ENCODE data around the gene DEK.

DEK gene

GRCh38 chr6:18253635-18254034 is 10.7 kb downstream of the DEK start:
- Histone ChIP-seq H3K27ac (replicated peaks) (no peak overlapping the region), H3K4me3 (replicated peaks; ENCODE audit: insufficient read depth, low read length) (no peak overlapping the region)

GRCh38 chr6:18249271-18249670 is 15.1 kb downstream of the DEK start:
- no peaks in the 10 kb centered on the region for H3K27me3 ChIP-seq (ENCODE audit: insufficient read depth, poor library complexity, severe bottlenecking)
- H3K27ac ChIP-seq (replicated peaks): no peak overlapping the region
- no peak overlapping the region for H3K4me3 ChIP-seq (replicated peaks; ENCODE audit: insufficient read depth, low read length)
- TF ChIP-seq POLR2AphosphoS5 (IDR thresholded peaks at IDR 0.05; ENCODE audit: low read depth) (no peak), GABPA (IDR thresholded peaks at IDR 0.05; ENCODE audit: low read depth) (no peak), REST (IDR thresholded peaks at IDR 0.05; ENCODE audit: insufficient replicate concordance, low read depth) (no peak), CTCF (IDR thresholded peaks at IDR 0.05; ENCODE audit: insufficient read depth, low read length) (no peak), SPI1 (IDR thresholded peaks at IDR 0.05; ENCODE audit: borderline replicate concordance, low read depth) (no peak)
- DNase-seq (ENCODE audit: low read depth in 1 of 2, low spot score in 1 of 2): no peak

More at GRCh38 chr6:18253635-18254034, 10.7 kb downstream of the DEK start:
- TF ChIP-seq GABPA (IDR thresholded peaks at IDR 0.05; ENCODE audit: low read depth) (no peak), POLR2AphosphoS5 (IDR thresholded peaks at IDR 0.05; ENCODE audit: low read depth) (no peak), REST (IDR thresholded peaks at IDR 0.05; ENCODE audit: insufficient replicate concordance, low read depth) (no peak), SPI1 (IDR thresholded peaks at IDR 0.05; ENCODE audit: borderline replicate concordance, low read depth) (no peak), CTCF (IDR thresholded peaks at IDR 0.05; ENCODE audit: insufficient read depth, low read length) (no peak)
- no peak for DNase-seq (ENCODE audit: low read depth in 1 of 2, low spot score in 1 of 2)
- H3K27me3 ChIP-seq (ENCODE audit: insufficient read depth, poor library complexity, severe bottlenecking): no peaks in the 10 kb centered on the region

- DNase-seq (ENCODE audit: low read depth in 1 of 2, low spot score in 1 of 2): no peak
- TF ChIP-seq GABPA (IDR thresholded peaks at IDR 0.05; ENCODE audit: low read depth) (no peak), POLR2AphosphoS5 (IDR thresholded peaks at IDR 0.05; ENCODE audit: low read depth) (no peak)
- Histone ChIP-seq H3K27me3 (ENCODE audit: insufficient read depth, poor library complexity, severe bottlenecking) (no peaks in the 10 kb centered on the region), H3K4me3 (replicated peaks; ENCODE audit: insufficient read depth, low read length) (no peak overlapping the region), H3K27ac (replicated peaks) (no peak overlapping the region)
Observed at GRCh38 chr6:18248698-18249097, 15.6 kb downstream of the DEK start.

GRCh38 chr6:18247002-18247401 is 17.3 kb downstream of the DEK start:
- Histone ChIP-seq H3K27ac (replicated peaks) (no peak overlapping the region), H3K27me3 (ENCODE audit: insufficient read depth, poor library complexity, severe bottlenecking) (no peaks in the 10 kb centered on the region), H3K4me3 (replicated peaks; ENCODE audit: insufficient read depth, low read length) (no peak overlapping the region)
- TF ChIP-seq SPI1 (IDR thresholded peaks at IDR 0.05; ENCODE audit: borderline replicate concordance, low read depth): no peak
- DNase-seq (ENCODE audit: low read depth in 1 of 2, low spot score in 1 of 2): no peak

GRCh38 chr6:18246205-18246604 is 18.1 kb downstream of the DEK start:
- TF ChIP-seq GABPA (IDR thresholded peaks at IDR 0.05; ENCODE audit: low read depth) (no peak), SPI1 (IDR thresholded peaks at IDR 0.05; ENCODE audit: borderline replicate concordance, low read depth) (no peak), REST (IDR thresholded peaks at IDR 0.05; ENCODE audit: insufficient replicate concordance, low read depth) (no peak)
- H3K27me3 ChIP-seq (ENCODE audit: insufficient read depth, poor library complexity, severe bottlenecking): no peaks in the 10 kb centered on the region
- no peak overlapping the region for H3K27ac ChIP-seq (replicated peaks)
- no peak for DNase-seq (ENCODE audit: low read depth in 1 of 2, low spot score in 1 of 2)
- no peak overlapping the region for H3K4me3 ChIP-seq (replicated peaks; ENCODE audit: insufficient read depth, low read length)
